CD4-positive, alpha-beta T cell treated with Interleukin-1 beta for 1 hour (primary cell): ENCODE data around the gene NR2F1-AS1.
"Not testable (repeated sequence)": the region's sequence is repeated elsewhere in the genome, so short reads cannot be mapped to it uniquely, and the experiment has no call there.

Experiments
- DNase-seq, 2 donors: peaks; one replicate each; pipeline ENCODE4 v3.0.0-alpha.2; 2020 to 2022

Gene NR2F1-AS1

DNA sequence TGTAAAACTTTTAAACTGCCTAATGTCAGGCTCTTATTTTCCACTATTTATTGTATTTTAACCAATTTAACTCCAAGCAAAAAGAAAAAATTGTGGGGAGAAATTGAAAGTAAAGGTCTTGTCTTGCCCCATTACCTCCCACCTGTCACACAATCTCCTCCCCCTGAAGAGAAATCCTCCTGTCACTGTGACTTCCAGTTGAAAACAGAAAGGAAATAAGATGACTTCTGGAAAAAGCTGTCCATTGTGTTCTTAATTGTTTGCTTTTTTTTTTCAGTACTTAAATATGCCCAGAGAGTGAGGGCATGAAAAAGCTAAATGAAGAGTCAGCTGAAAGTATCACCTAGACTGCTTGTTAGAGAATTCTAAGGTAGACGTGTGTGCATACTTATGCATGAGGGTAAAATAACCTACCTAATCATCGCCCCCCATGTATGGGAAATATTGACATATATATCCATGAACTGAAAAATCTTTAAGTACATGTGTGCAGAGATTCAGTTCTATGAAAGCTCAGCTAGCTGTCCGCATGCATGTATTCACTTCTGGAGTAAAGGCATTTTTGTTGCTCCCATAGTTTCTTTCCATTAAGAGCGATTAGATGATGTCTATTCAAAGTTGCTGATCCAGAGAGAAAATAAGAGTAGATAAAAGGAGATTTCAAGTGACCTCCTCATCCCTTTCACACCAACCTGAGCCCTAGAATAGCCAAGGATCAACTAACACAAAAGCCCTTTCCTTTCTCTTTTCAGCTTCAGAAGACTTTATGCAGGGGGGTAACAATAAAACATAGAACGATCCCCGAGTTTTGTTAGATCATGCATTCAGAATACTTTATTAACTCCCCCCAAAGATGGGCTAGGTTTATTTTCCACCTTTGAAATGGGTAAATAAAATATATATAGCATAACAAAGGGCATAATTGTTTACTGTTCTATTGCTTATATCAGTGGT, 5.3 kb downstream of the NR2F1-AS1 start:
- no peak for DNase-seq

DNA sequence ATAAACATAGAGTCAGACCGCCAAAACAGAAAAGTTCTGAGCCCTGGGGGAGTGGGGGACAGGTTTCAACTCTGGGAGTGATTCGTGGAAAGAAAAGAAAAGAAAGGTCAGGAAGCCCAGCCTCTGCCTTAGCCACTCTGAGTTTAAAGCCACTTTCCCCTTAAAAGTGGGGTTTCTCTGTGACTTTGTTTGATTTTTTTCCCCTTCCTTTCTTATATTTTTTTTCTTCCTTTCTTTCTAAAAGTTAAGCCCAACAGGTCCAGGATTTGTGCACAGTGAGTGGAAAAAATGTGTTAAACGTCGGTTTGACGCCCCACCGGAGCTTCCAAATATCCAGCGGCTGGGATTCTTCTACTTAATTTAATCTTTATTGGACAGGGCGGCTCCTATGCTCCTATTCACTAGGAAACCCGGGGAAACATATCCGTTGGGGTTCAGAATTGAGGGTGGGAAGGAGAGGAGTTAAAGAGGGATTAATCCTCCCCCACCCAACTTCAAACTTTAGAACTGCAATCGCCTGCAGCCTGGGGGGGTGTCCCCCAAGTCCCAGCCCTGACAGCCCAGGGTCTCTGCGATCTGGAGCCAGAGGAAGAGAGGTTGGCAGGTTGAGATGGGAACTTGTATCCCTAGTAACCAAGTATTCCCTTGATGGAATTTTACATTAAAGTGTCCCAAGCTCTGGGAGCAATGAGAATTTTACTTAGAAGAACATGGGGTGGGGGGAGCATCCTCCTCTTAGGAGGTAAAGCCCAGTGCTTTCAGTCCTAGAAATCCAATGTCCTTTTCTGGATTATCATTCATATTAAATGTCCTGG, 6.3 kb downstream of the NR2F1-AS1 start:
- DNase-seq = no peak

DNA sequence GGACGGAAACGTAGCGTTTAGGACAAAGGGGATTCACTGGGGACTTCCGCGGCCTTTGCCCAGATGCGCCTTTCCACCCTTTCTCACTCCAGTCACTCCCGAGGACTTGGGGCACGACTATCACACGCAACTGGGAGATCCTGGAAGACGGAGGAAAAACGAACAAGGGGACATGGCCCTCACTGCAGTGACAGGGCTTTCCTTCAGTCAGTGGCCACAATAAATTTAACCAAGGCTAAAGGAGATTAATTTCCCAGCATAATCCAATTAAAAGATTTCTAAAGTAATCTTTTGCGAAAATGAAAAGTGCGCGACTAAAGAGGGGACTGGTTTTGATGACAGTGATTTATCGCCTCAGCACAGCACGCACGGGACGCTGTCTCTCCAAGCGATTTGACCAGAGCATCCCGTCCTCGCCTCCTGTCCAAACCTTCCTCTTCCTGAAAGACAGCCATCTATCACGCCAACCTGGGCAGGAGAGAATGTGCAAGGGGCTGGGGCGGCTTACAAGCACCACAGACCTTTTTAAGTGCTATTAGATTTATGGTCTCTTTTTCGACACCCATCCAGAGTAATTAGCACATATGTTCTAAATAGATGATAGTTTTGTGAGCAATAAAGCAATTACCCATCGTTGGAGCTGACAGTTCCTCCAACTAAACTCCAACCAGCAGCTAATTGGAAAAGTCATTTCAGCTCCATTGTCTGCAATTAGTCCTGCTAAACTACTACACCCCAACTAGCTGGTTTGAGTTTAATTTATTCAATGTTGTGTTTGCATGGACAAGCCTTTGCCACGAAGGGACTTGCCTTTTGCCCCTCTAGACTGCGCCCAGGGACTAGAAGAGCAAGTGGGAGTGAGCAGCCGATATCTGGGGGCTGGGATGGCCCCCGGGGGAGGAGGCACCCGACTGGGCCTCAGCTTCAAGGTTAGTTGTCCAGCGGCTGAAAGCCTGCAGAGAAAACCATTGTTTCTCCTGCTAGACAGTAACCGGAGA, 7.4 kb downstream of the NR2F1-AS1 start:
- DNase-seq = no peak

DNA sequence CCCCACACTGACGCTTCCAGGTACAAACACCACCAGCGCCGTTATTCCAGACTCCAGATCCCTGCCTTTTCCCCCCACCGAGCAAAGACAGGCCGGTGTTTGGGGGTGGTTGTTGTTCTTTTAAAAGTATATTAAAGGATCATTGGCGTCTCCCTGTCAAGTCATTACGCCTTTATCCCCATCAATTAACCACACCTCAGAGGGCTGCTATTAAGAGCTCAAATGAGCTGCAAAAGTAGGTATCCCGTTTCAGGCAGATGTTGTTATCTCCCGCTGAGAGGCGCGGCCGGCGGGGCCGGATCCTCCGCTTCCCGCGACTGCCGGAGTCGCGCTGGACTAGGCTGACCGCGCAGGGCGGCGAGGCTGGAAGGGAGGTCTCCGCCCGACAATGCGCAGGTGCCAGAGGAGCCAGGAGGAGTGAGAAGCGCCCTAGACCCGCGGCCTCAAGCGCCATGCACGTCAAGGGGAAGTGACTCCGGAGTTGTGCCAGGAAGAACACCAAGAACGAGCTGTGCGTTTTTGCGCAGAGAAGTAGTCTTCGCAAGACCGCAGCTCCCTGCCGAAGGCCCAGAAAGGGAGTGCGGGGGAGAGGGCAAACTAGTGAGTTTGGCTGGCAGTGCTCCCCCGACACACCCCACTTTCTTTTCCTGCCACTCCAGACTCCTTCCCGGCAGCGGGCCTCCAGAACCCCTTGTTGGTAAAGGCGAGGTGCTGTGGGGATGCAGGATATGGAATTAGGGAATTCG, 8.2 kb downstream of the NR2F1-AS1 start:
- DNase-seq = no peak

DNA sequence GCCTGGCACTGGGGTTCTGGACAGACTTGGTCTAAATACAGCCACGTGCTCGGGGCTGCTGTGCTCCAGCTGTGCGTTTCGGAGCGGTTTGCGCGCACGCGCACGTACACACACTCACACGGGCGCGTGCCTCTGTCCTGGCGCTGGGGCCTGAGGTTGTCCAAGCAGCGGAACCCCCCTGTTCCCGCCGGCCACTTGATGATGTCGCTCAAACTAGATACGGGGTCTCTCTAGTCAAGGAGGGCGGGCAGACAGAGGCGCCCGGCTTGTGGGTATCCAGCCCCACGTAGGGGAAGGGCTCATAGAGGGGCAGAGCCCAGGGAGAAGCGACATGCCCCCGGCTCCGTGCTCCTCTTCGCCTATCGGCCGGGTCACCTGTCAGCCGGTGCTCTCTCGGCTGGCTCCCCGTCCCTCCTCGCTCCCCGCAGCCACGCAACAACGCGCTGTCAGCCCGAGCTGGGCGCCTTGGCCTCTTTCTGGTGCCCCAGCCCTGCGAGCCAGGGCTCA, 8.9 kb downstream of the NR2F1-AS1 start:
- DNase-seq = no peak

DNA sequence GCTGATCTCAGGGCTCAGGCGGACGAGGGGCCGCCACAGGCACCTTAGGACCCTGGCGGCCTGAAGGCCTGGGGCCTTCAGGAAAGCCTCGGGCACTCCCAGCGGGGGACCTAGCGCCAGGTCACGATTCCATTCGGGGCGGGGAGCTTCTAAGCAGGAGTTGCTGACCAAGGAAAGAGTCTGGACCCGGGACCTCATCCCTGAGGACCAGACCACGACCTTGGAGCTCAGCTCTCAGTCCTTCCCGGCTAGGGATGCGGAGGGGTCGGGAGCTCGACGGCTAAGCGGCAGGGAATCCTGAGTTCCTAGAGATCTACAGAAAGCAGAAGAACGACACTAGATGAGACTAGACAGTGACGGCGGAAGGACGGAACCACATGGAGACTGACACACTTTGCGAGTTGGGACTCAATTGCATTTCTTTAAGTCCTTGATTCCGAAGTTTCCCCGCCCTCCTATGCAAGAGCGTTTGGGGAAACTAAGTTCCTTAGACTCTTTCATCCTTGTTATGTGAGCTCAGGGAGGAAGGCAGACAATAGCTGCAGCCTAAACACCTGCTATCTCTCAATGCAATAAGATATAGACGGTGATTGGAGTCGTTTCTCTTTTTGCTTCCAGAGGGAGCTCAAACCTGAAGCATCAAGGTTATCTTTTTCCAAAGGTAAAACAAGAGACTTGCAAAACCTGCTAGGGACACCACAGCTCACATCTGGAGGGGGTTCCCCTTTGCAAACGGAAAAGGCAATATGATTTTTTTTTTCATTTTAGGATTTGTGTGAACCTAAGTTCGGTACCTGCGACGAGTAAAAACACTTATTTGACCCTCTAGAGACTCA, 9.7 kb downstream of the NR2F1-AS1 start:
- no peak for DNase-seq

DNA sequence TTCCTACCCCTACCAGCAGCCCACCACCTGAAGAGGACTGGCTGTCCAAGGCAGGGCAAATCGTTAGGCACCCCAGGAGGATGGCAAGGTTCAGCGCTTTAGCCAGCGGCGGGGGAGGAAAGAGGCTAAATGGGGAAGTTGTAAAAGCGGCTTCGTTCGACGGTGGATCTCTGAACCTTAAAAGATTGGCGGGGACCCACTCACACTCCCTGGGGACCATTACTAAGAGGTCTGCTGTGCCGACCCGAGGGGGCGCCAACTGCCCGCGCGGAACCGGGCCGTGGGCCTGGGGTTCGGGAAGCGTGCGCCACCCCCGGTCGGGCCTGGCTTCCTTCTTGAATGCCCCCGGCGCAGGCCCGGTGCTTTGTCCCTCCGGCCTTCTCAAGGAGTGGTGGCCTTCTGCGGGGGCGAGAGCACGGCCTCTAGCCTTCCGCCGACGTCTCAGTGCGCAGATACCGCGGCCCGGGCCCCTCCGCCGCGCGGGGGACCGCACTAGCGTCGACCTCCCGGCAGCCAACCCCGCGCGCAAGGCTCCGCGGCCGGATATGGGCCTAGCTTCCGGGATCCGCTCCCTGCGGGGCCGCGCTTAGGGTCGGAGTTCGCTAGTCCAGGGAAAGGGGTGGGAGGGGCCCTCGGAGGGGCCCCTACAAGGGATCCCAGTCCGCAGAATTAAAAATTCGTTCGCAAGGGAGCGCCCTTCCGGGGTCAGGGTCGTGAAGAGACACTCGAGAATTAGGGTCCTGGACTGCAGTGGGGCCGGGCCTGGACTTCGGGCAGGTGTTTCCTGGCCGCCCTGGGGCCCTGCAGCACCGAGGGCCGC, 10.5 kb downstream of the NR2F1-AS1 start:
- DNase-seq = no peak

DNA sequence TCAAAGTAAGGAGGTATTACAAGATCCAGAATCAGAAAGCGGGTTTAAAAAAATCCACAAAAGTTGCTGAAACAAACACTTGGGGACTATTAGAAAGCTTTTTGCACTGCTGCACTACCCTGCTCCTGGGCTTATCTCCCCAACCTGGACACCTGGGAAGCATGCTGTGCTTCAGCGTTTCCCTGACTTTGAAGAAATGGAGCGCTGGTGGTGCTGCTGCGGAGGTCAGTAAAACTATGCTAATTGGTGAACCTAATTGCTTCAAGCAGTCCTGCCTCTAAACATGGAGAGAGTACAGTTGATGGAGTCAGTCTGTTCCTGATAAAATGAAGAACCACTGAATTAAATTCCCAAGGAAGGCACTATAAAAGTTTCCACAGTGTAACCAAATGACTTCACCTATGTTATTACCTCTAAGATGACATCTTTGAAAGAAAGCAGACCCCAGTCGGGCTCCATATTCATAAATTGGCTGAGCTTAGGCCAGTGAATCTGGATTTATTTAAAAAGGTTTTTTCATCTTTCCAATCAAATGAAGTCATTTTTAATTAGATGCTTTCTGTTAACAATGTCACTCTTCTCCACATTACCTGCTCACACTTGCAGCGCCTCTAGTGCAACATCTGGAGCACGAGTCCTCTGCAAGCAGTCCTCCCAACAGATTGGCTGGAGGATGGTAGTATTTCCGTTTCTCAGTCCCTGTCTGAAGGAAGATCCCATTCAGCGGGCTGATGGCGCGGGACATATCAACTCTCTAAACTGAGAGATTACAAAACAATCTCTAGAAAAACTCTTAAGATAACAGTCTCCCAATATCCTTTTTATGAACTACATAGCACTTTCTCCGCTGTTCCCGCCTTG, 11.5 kb downstream of the NR2F1-AS1 start:
- DNase-seq = no peak

DNA sequence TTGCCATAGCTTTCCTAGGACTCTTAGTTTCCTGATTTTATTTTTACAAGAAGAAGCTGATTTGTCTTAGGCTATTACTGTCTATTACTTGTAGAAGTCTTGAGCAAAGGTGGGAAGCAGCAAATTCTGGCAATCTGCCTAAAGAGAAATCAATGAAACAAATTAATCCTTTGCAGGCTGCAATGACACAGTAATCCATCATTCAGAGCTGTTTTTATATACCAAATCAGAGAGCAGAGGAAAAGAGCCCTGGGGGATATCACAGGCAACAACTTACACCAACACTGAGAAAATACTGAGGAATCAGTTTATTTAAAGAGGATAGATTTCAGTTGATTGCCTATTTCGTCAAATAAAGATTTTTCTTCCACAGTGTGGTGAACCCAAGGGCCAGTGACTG, 13.6 kb downstream of the NR2F1-AS1 start:
- DNase-seq = no peak

DNA sequence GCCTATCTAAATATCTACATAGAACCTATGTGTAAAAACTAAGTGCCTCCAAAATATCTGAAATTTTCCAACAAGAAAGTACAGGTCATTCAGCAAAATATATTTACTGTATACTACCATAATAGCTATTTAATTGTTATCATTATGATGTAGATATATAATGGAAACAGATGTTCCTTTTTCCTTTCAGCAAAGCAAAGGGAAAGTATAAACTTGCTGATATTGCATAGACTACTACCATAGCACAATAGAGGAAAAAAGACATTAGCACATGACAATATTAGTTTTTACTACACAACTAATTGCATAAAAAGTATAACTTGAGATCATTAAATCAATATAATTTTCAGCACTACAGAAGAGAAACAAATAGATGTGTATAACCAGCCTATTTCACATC, 14.9 kb downstream of the NR2F1-AS1 start:
- DNase-seq = no peak

DNA sequence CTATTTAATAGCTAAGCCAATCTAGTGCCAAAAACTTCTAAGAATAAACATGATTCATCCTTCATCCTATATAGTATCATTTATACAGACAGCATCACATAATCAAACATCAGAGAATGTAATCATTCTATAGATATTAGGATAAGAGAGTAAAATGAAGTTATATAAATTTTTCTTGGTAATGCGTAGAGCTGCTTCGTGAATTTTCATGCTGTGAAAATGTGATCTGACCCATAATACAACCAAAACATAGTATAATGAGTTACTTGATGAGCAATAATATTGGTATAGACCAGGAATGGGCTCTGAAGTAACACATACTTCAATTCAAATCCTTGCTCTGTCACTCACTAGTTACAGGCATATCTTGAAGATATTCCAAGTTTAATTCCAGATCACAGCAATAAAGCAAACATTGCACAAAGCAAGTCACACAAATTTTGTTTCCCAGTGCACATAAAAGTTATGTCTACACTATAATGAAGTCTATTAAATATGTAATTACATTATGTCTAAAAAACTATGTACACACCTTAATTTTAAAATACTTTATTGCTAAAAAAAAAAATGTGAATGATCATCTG, 23.9 kb downstream of the NR2F1-AS1 start:
- DNase-seq = no peak

DNA sequence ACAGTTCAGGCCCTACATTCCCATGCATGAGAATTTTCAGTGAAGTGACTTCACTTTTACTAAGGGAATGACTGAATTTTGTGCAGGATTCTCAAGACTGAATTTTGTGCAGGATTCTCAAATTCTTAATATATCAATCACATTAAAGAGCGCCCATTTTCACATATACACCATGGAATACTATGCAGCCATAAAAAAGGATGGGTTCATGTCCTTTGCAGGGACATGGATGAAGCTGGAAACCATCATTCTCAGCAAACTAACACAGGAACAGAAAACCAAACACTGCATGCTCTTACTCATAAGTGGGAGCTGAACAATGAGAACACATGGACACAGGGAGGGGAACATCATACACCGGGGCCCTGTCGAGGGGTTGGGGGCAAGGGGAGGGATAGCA, 31.4 kb downstream of the NR2F1-AS1 start:
- DNase-seq = not testable (repeated sequence)

DNA sequence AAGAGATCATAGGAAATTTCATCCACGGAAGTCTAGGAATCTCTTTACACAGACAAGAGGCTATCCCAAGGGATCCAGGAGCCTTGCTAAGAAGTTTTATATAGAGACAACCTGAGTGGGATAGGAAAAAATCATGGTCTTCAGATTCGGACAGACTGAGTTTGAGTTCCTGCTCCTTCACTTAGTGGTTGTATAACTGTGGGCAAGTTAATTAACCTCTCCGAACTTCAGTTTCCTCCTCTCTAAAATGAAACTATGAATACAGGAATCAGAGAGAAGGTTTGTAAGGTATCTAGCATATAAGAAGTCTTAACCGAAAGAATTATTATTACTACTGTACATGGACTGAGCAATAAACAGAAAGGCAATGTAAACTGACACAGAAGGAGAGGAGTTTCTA, 35.1 kb downstream of the NR2F1-AS1 start:
- no peak for DNase-seq

DNA sequence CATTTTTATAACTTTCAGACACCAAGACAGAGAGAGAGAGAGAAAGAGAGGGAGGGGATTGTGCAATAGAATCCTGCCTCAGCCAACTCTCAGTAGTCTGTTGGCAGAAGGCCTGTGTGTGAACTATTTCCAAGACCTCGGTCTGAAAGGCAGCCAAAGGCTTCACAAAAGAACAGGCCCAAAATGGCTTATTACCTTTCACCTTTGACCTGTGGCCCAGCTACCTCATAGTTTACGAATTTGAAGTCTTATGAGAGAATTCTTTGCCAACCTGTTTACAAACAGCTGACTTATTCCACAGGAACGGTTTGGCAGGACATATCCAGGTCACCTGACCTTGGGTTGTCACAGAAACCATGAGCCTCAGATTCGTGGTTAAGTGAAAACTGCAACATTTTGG, 48.6 kb downstream of the NR2F1-AS1 start:
- no peak for DNase-seq

DNA sequence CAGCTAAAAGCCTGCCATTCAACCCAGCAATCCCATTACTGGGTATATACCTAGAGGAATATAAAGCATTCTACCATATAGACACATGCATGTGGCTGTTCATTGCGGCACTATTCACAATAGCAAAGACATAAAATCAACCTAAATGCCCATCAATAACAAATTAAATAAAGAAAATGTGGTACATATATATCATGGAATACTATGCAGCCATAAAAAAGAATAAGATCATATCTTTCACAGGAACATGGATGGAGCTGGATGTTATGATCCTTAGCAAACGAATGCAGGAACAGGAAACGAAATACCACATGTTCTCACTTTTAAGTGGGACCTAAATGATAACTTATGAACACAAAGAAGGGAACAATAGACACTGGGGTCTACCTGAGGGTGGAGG, 59.2 kb downstream of the NR2F1-AS1 start:
- DNase-seq = not testable (repeated sequence)

DNA sequence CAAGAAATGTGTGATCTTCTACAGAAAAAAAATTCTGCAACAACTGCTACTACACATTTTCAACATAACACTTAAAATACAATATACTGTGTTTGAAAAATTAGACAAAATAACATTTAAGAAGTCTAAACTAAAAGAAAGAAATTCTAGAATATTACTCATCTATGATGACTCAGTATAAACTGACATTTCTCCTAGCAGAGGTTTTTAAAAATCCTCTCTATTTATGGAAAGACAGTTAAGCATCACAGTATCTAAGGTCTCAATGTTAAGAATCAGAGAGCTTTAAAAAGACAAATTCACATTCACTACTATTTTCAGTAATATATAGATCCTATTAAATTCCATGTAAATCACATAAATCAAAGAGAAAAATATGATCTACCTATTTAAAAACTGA, 61.3 kb downstream of the NR2F1-AS1 start:
- DNase-seq = no peak

DNA sequence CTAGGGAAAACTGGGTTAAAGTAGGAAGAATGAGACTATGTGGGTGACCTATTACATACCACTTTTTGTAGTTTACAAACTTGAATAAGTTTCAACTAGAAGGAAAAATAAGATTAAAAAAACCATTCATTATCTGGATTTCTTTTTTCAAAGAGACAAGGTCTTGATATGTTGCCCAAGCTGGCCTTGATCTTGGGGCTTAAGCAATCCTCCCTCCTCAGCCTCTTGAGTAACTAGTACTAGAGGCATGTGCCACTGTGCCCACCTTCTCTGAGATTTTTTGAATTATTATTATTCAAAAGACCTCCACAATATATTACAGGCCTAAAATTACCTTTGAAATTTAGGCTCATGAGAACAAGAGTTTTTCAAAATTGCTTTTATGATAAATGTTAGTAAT, 63.2 kb downstream of the NR2F1-AS1 start:
- no peak for DNase-seq

DNA sequence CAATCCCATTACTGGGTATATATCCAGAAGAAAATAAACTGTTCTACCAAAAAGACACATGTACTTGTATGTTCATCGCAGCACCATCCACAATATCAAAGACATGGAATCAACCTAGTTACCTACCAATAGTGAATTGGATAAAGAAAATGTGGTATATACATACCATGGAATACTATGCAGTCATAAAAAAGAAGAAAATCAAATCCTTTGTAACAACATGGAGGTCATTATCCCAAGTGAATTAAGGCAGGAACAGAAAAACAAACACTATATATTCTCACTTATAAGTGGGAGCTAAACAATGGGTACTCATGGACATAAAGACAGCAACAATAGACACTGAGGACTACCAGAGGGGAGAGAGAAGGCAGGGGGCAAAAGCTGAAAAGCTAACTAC, 67.7 kb downstream of the NR2F1-AS1 start:
- DNase-seq = no peak
